GM18951 (cell line): ENCODE data around the gene FYN.

Source experiments
- POLR2A ChIP-seq: IDR thresholded peaks from 4 replicates; pipeline ENCODE4 v1.6.1; 2011; ENCODE audit warnings: mild to moderate bottlenecking; ENCODE audit not compliant: insufficient read length, insufficient read depth; ENCODE audit errors: extremely low read depth
- in situ Hi-C: fragments of 300-500 bp; cut with MboI; formaldehyde crosslinking; loops from one replicate; pipeline ENCODE4 v1.12.0; 2022; ENCODE audit warnings: low sequenced_read_pairs, mixed read lengths, inconsistent platforms; ENCODE audit not compliant: unreplicated experiment

Gene FYN

DNA sequence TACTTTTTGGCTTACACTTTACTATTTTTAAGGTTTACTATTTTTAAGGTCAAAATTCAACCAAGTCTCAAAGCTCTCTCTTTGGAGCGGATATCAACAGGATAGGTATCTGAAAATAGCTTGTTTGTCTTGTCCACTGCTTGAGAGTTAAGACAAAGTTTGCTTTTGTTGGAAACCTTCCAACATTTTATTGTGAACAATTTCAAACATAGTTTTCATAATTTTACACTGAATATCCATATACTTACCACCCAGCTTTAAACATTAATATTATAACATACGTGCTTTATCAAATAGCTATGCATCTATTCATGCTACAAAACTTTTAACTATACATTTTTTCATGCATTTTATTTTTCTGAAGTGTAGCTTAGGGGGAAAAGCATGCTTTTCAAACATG is 109.9 kb downstream of the FYN start:
- in situ Hi-C loops, result no loop called here
- TF ChIP-seq POLR2A, result no peak

DNA sequence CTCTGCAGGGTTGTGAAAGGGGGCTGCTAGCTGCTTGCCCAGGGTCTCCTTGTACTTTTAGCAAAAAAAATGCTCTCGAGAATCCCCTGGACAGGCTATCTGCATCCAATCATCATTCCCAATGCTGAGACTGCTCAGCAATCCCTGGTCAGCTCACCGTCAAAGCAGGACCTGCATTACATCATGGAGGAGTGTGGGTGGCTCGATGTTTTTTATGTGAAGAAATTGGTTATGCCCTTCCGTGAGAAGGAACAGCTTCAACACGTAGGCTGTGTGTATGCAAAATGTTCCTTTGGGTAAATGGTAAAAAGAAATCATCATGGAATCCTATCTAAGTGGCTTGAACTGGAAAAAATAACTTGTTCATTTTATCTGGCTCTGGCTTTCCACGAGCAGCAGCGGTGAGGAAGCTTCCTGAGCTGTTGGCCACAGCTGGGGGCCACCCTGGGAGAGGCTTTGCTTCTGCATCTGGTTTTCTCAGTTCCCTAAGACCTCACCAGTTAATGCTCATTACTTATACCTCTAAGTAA is 111.4 kb downstream of the FYN start:
- in situ Hi-C loops, result no loop called here
- TF ChIP-seq POLR2A, result no peak

DNA sequence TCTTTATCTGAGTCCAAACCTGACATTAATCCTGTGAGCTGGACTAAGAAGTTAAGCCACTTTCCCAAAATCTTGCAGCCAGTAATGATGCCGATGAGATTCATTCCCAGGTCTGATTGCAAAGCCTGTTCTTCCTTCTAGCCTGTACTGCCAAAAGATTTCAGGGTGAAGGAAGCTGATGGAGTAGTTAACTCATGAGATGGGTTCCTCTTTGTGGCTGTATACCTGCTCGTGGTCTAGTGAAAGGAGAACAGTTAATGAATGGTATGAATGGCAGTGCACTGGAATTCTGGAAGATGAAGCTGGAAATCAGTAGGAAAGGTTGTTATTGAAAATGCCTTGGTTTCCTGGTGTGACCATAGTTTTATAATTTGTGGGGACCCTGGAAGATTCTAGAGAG is 112.0 kb downstream of the FYN start:
- no peak for TF ChIP-seq POLR2A

DNA sequence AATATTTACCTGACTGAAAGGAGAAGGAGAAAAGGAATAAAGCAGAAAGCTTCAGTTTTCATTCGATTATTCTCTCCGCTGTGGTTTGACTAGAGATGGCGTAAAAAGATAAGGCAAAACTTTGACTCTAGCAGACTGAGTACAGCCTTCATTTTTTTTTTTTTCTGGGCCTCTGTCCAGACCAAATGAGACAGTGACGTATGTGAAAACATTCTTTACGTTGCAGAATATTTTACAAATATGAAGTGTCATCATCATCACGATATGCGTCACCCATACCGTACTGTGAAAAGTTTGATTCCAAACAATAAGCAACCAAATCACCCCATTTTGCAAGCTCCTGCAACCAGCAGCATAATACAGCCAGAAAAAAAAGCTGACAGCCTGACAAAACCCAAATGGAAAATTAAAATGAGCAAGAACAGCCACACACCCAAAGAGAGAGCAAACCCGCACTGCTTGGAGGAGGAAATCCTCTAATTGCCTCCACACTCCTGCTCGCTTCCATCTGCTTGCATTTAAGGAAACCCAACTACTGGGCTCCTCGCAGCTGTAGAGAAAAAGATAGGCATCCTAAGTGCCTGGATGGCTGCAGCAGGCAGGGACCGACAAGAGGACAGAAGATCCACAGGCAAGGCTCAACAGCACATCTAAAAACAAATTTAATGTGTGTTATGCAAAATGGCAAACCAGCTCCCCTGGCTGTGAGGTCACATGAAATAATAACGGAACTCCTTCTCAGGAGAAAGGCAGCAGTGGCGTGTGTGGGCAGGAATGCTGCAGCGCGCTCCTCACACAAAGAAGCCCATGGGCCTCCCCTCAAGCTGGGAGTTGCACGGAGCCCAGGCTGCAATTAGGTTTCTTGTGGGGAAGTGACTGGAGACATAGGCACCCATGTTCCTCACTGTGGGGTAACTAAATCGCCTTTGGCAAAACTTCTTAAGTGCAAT is 113.1 kb downstream of the FYN start:
- in situ Hi-C loops, result no loop called here
- TF ChIP-seq POLR2A, result no peak

More for the DNA sequence above, 112.0 kb downstream of the FYN start:
- in situ Hi-C loops, result no loop called here

DNA sequence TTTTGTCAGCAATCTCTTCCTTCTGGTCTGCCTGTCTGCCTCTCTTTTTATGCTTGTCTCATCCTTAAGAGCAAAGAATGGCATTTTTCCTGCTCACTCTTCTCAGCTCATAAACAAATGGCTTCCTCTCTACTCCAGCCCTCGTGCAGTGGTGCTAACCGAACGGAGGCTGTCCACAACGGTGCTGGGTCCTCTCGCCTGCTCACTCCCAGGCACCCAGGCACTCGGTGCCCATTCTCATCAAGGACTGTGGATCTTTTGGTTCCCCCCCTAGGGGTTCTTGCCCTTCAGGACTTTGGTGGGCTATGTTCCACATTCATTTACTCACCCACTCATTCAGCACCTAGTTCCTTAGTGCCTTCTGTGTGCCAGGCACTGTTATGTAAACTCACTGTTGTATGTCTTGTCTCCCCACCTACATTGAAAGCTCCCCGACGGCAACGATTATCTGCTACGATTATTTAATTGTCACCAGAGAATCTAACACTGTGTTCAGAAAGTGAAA is 113.9 kb downstream of the FYN start:
- in situ Hi-C loops, result no loop called here
- TF ChIP-seq POLR2A, result no peak

DNA sequence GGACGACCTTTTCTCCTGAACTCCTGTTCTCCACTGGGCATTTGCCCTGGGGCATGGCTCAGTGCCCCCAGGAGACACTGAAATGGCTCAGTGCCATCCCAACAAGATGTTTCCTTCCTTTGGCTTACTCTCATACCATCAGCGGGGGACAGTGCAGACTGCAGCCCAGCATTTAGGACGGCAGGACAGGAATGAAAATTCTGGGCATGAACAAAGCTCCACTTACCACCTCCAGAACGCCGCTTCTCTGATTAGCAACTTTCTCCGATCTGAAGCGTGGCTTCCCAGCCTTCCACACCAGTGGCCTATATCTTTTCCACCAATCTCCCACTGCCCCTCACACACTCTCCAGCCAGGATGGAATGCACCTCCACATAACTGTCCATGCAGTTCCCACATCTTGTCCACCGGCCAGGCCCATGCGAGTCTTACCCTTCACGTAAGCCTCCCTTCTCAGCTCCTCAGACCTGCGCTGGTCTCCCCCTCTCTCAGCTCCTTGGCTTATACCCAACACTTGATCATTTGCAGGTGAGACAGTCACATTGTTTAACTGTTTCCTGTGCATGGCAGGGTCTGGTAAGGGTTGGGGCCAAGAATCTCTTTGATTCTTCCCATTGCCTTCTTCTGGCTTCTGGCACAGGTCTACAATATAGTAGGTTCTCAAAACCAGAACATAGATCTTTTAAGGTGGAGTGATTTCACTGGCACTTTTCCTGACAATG is 114.5 kb downstream of the FYN start:
- no peak for TF ChIP-seq POLR2A
- in situ Hi-C loops, result no loop called here

DNA sequence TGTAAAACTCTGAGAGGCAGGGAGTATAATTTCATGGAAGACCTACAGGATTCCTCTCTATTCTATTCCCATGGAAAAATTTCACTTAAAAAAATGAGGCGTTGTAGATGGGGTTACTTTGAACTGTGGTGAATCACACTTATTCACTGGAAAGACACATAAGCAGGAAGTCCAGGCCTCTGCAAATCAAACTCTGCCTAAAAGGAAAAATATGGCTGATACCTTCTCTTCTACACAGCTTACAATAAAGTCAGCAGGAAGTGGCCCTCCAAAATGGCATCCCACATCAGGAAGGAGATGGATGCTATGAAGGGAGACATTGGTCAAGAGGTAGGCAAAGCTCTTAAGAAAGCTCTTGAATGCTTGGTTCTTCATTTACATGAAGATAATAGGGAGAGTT is 115.9 kb downstream of the FYN start:
- in situ Hi-C loops, result no loop called here

DNA sequence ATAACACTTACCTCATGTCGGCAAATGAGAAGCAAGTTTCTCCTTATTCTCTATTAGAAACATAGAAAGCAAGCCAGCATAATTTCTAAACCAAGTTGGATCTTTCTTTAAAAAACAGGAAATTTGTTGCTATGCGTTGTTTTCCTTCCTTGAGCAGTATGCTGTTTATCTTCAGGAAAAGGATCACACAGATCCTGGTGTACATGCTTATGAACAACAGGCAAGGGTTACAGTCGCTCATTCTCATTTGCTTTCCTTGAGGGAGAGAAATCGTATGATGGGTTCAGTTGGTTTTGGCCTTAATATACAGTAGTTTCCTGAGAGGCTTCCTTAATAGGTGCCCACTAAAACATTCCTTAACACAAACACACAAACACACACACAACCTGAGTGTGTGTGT is 118.8 kb downstream of the FYN start:
- in situ Hi-C loops, result no loop called here
- TF ChIP-seq POLR2A, result no peak

More for the DNA sequence above, 115.9 kb downstream of the FYN start:
- TF ChIP-seq POLR2A, result no peak

DNA sequence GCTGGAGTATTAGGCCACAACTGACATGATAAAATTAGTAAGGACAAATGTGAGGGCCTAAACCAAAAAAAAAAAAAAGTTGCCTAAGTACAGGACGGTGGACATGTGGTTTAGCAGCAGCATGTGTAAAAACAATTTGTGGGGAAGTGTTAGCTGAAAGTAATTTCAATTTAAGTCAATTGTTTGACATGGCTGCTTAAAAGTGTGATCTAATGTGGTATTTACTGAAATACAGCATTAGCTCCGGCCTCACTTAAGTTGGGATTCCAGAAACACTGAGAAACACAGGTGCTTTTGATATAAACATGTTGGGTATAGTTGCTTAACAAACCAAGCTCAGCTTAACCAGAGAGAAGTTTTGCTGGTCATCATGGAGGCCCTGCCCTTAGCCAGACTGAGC is 119.7 kb downstream of the FYN start:
- in situ Hi-C loops, result no loop called here
- no peak for TF ChIP-seq POLR2A

DNA sequence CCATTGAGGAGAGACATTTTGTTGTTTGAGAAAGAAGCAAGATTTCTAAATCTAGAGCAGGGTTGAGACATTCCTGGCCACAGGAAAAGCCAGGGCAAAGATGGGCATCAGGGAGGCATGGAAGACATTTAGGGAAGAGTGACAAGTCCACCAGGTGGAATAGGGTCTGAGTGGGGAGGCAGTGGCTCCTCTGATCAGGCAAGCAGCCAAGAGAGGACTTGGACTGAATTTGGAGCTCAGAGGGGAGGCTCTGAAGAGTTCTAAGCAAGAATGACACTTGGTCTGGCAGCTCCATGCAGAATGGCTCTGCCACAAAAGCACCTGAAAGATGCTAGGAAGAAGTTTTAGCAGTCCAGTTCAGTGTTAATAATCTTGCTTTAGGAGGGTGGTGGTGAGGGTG is 120.8 kb downstream of the FYN start:
- no peak for TF ChIP-seq POLR2A
- in situ Hi-C loops, result no loop called here

DNA sequence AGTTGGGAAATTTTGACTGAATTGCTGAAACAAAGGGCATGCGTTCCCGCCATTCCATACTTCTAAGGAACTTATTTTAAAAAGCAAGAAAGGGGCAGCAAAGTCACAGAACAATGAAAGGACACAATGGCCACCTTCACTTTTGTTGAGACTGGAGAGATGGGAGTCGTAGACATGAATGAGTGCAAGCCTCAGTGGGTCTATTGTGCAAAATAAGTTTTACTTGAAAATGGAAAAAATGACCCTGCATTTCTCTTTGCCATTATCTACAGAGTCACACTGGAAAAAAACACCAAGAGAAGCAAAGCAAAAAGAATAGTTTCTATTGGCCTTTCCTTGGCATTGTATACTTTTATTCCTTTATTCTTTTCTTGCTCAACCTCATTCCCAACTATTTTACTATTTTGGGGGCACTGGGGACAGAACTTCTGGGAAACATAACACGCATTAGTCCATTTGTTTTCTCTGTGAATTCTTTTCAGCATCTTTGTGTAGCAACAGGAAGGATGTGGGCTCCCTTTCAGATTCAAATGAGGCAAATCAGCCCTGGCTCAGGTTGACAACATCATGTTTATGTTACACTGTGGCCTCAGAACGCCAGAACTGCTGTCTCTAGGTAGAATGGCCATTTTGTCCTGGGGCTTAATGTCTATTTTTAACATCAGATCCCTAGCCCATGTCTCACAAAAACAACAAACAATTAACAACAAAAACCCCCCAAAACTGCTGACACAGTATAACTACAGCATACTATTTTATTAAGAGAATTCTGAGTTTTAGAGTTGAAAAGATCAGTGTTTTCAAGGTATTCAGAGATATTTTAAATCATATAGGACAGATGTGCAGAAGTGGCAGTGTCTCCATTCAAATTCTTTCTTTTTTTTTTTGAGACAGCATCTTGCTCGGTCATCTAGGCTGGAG is 122.2 kb downstream of the FYN start:
- in situ Hi-C loops, result no loop called here
- no peak for TF ChIP-seq POLR2A

DNA sequence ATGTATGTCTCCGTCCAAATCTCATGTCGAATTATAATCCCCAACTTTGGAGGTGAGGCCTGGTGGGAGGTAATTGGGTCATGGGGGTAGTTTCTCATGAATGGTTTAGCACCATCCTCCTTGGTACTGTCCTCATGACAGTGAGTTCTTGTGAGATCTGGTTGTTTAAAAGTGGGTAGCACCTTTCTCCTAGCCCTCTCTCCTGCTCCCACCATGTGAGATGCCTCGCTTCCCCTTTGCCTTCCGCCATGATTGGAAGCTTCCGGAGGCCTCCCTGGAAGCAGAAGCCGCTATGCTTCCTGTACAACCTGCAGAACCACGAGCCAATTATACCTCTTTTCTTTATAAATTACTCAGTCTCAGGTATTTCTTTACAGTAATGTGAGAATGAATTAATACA is 123.1 kb downstream of the FYN start:
- TF ChIP-seq POLR2A, result no peak
- in situ Hi-C loops, result no loop called here

DNA sequence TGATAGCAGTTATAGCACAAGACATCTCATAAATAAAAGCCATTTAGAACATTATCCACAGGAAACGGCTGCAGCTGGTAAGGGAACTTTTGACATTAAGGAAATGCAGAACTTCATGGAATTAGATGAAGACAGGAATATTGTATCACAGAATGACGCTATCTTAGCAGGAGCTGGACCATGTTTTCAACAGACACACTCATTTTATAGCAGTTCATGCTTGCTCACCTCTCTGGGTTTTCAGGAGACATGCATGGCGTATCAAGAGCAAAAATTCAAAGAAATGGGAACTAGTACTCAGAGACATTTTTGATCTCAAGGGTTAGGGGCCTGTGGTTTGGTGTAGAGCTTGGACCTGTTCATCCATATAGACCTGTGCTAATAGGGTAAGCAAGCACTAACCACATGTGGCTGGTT is 125.0 kb downstream of the FYN start:
- in situ Hi-C loops, result no loop called here
- no peak for TF ChIP-seq POLR2A

DNA sequence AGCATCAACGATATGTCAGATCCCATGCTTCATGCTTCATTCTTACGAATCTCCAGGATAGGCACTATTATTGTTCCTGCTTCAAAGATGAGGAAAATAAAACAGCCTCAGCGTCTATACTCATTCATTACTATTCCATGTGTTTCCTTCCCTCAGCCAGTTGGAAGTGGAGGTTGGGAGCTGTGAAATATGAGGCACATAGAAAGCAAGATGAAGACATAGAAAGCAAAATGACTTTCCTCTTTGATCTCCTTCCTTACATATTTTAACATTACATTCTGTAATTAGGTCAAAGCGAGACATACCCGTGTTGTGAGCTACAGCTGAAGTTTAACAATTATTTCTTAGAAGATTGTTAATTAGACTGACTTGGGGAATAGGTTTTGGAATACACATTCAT is 125.4 kb downstream of the FYN start:
- TF ChIP-seq POLR2A, result no peak
- in situ Hi-C loops, result no loop called here
